GM18511 (cell line): ENCODE measurements around the gene TCF3.
"Not testable (repeated sequence)": the region's sequence is repeated elsewhere in the genome, so short reads cannot be mapped to it uniquely, and the experiment has no call there.

Experiments used
- ATAC-seq: cut with Tn5 transposase; IDR thresholded peaks from one replicate; pipeline ENCODE4 v1.9.1; 2021; ENCODE audit warnings: mild to moderate bottlenecking, moderate library complexity; ENCODE audit not compliant: unreplicated experiment

The TCF3 gene

DNA sequence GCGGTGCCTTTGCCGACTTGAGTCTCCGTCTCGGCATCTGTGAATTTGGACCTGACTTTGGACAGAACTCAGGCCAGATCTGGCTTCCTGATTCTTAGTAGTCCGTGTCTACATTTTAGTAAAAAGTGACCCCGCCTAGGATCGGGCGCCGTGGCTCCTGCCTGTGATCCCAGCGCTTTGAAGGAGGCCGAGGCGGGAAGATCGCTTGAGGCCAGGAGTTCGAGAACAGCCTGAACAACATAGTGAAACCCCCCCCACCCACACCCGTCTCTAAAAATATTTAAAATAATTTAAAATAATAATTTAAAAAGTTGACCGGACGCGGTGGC is 849 bp upstream of the TCF3 start:
- no peak for ATAC-seq

DNA sequence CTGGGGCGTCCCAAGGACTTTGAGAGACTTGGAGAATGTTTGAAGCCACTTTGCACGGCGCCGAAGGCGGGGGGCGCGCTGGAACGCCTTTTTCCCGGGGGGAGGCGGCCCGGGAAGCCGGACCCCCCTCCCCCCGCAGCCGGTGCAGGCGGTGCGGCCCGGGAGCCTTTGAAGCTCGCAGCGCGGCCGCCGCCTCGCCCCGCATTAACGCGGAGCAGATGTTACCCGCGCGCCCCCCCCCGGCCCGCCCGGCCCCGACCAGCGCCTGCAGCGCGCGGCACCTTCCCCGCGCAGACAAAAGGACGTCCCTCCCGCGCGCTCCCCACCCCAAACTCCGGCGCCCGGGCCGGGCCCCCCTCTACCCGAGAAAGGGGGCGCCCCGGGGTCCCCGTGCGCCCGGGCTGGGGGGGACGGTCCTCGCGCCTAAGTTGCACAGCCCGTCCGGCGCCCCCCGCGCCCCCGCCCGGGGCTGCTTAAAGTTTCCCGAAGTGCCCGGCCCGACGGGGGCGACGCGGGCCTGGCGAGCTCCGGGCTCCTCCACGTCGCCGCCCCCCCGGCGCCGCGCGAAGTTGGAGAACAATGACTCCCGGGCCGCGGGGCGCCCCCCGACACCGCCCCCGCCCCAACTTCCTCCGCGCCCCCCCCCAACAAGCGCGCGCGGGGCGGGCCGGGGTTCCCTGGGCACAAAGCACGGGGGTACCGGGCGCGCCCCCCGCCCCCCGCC is 685 bp downstream of the TCF3 start:
- no peak for ATAC-seq

GRCh38 chr19:1650650-1651567 is 1.5 kb downstream of the TCF3 start:
- no peak for ATAC-seq

- ATAC-seq: no peak
Measured at GRCh38 chr19:1649706-1650649, 2.4 kb downstream of the TCF3 start.

GRCh38 chr19:1648920-1649541 is 3.4 kb downstream of the TCF3 start:
- peak; percentile 15 for ATAC-seq

- ATAC-seq: peak; percentile 39
Measured at GRCh38 chr19:1648459-1648849, 4.0 kb downstream of the TCF3 start.

DNA sequence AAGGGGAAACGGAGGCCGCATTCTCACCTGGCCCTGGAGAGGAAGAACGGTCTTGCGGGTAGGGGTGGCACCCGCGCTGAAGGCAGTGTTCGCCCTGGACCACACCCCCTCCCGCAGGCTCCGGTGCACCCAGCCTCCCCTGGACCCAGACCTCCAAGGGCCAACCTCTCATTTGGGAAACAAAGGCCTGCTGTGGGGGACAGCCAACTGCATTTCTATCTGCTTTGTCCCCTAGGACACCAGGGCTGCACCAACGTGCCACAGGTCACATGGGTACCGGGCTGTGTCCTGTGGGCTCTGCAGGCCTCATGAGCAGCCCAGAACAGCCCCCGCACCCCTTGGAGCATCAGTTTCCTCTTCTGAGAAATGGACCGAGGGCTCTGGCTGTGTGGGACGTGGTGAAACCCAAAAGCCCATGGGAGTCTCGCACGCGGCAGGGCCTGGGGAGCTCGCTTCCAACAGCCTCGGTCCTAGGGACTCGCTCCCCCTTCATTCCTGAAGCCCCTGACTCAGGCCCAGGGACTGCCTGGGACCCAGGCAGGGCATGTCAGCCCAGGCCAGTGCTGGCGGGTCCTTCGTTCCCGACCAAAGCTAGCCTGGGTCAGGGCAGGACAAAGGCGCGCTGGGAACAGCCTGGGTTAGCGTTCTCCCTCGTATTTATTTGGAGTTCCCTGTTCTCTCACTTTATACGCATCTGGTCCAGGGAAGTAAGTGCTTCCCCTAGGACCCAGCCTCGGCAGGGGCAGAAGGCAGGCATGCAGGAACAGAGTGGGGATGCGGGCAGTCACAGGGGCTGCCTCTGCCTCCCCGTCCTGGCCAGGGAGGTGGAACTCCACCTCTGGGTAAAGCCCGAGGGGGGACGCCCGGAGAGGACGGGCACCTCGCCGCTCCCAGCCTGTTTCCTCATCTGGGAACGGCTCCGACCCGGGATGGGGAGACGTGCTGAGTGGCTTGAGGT is 4.6 kb downstream of the TCF3 start:
- ATAC-seq: no peak

DNA sequence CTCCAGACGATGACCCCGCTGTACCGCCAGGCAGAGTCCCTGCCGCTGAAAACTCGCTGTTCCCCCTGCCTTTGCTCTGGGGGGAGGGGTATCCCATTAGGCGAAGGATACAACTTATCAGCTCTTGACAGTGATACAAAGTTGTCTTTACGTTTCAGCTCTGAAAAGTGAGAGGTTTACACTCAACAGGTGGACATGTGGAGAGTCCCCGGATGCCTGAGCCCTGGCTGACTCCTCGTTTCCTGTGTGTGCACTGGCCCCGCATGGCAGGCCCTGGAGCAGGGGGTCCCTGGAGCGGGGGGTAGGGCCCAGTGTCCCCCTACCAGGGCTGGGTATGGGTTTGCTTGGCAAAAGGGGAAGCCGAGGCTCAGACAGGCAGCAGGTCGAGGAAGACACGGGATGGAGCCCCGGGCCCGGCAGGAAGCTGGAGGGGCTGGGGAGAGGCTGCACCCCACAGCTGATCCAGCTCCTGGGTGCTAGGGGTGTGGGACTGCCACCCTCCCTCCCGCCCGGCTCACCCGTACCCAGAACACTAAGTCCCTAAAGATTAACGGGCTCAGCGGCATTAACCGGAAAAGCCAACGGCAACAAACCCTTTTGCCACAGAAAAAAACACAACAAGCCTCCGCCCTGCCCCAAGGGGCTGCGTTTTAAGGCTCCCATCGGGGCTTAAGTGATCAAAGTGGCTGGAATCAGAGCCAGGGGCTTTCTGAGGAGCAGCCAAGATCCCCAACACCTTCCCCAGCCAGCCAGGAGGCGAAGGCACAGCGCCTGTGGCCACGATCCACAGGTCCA is 5.6 kb downstream of the TCF3 start:
- ATAC-seq: no peak

DNA sequence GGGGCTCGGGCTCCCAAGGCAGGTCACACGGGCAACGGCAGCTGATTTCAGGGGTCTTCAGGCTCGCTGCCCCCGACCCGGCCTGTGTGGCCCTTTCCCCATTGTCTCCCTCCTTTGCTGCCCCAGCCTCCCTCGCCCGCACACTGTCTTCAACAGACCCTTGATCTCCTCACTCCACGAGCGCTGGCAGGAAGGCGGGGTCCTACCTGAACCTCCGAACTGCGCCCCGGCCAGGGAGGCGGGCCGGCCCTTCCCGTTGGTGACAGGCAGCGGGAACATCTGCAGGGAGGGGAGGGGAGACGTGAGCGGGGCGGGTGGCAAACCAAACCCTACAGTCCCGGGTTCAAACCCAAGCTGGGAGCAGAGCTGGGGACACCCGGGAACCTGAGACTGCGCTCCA is 6.3 kb downstream of the TCF3 start:
- ATAC-seq: no peak

- ATAC-seq: no peak
Measured at GRCh38 chr19:1645299-1645698, 7.1 kb downstream of the TCF3 start.

DNA sequence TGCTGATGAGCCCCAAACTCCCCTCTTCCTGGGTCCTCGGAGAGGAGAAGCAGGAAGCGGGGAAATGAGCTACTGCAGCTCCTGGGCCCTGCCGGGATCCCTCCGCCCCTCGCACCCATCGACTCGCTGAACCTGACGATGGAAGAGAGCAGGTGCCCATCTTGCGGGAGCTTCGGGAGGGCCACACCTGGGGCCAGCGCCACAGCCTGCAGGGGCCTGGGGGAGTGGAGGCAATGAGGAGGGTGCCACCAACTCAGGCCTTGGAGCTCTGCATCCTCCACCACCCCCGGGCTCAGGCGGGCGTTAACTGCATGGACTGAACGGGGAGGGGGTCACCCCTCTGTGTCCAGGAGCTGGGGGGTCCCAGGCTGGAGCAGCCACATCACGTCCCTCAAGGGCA is 8.3 kb downstream of the TCF3 start:
- no peak for ATAC-seq

- ATAC-seq: not testable (repeated sequence)
Measured at GRCh38 chr19:1640893-1641448, 11.4 kb downstream of the TCF3 start.

DNA sequence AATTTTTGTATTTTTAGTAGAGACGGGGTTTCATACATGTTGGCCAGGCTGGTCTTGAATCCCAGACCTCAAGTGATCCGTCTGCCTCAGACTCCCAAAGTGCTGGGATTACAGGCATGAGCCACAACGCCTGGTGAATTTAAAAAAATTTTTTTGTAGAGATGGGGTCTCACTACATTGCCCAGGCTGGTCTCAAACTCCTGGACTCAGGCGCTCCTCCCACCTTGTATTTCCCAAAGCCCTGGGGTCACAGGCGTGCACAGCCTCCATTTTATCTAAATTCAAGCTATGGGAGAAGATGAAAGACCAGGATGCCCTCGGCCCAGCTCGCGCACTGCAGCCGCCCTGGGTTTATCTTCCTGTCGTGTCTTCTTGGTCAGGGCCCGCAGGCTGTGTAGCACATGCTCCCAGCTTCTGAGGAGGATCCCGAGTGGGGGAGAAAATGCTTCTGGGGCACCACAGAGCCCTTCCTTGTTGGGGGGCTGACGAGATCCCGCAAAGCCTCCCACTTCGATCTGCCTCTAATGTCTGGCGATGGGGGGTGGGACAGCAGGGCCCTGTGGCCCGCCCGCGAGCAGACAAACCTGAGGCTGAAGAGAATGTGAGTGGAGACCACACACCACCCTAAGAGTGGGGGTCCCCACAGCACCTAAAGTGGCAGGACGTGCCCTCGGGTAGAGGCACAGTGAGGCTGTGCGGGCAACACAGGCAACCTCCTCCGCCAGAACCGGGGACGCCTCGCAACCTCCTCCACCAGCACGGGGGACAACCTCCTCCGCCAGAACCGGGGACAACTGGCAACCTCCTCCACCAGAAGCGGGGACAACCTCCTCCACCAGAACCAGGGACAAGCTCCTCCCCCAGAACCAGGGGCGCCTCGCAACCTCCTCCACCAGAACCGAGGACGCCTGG is 15.8 kb downstream of the TCF3 start:
- no peak for ATAC-seq

DNA sequence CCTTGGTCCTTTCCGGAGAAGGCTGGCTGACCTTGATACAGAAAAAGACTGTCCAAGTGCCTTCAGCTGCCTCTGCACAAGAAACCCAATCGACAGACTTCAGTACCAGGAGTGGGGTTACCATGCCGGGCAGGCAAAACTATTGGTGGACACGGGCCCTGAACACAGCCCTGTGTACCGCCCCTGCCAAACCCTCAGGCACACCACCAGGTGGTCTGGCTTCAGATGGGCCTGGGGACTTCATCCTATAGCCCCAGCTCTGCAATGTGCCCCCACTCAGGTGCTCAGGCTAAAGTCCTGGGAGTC is 17.5 kb downstream of the TCF3 start:
- no peak for ATAC-seq

- no peak for ATAC-seq
Measured at GRCh38 chr19:1634242-1634937, 18.0 kb downstream of the TCF3 start.

- ATAC-seq: no peak
Measured at GRCh38 chr19:1633269-1633826, 19.1 kb downstream of the TCF3 start.
